Glomerular endothelial cell (primary cell): Measurements from ENCODE around the gene RCVRN. TPM values are rescaled to one million over a fixed set of nuclear protein-coding genes. Genes with fewer than 3 reads are reported as not detected.

Source experiments
- DNase-seq: peaks from one replicate; pipeline ENCODE4 v3.0.0-alpha.2; 2011; ENCODE audit warnings: low read depth, low spot score; ENCODE audit errors: extremely low read depth
- total RNA-seq: library from RNA; depleted of rRNA; stranded (reverse); fragments of >200 nt; gene quantifications from 2 replicates; pipeline ENCODE4 v1.2.3, GENCODE V29; 2015

RCVRN gene
- total RNA-seq, 1 donor from 2014 or later, result not detected

DNA sequence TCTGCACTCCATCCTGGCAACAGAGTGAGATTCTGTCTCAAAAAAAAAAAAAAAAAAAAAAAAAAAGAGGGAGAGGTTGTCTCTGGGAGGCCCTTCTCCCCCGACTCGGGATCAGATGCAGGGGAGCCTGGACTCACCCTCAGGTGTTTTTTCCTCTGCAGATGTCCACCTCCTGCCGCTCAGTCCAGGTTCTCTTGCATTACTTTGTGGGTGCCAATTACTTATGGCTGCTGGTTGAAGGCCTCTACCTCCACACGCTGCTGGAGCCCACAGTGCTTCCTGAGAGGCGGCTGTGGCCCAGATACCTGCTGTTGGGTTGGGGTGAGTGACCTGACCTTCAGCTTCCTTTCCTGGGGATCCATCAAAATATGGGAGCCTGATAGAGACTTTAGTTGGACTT is 45.3 kb downstream of the RCVRN start:
- DNase-seq, result no peak

GRCh38 chr17:9855036-9855435 is 50.0 kb downstream of the RCVRN start:
- DNase-seq, result no peak

DNA sequence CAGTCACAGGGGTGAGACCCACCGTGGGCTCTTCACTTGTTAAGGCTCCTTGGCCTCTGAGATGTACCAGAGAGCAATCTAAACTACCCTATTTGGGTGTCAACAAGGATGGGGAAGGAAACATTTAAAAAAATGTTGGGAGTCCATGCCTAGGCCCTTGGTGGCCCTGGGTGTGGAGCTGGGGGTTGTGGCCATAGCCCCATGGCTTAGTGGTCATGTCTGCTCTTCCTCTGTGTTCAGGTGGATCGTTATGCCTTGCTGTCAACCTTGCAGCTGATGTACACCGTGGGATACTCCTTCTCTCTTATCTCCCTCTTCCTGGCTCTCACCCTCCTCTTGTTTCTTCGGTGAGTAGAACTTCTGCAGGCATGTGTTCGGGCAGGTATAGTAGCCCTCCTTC is 50.8 kb downstream of the RCVRN start:
- DNase-seq, result no peak

DNA sequence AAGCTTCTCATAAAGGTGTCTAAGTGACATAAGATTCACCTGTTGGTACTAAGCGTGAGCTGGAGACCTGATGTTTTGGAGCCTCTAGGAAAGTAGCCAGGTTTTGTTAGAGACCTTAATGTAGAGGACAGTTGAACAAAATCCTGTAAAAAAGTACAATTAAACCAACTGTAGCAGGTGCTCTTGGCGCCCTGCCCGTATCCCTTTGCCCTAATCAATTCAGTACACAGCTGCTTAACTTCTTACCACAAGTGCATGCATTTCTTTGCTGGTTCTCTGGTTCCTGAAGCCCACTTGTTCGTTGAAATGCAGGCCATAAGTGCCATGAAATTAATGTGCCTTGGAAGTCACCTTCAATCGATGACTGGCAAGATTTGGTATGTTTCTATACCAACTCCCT is 54.9 kb downstream of the RCVRN start:
- DNase-seq, result no peak

Other genes starting within 250 kb of the RCVRN start
- gene DHRS7C, start 113.7 kb downstream of the RCVRN start, total RNA-seq, result not detected in 2 replicates
- gene GSG1L2, start 83.2 kb downstream of the RCVRN start, total RNA-seq, result not detected in 2 replicates
- gene GLP2R, start 79.3 kb downstream of the RCVRN start, total RNA-seq, result 0.10 TPM in 1 of 2 replicates, not detected in the other